Mucosa of stomach (tissue), 1 donor: ENCODE results near the gene MRM2.

ENCODE experiments used
- H3K27me3 ChIP-seq: one replicate; pipeline ENCODE4 v1.7.0; 2013; ENCODE audit warnings: mild to moderate bottlenecking, low read length; ENCODE audit not compliant: control insufficient read depth, insufficient read depth
- H3K36me3 ChIP-seq: one replicate; pipeline ENCODE4 v1.7.0; 2013; ENCODE audit warnings: low read length; ENCODE audit not compliant: control insufficient read depth, insufficient read depth
- H3K4me1 ChIP-seq: one replicate; pipeline ENCODE4 v1.7.0; 2013; ENCODE audit warnings: mild to moderate bottlenecking, low read length; ENCODE audit not compliant: control insufficient read depth, insufficient read depth
- H3K4me3 ChIP-seq: one replicate; pipeline ENCODE4 v1.7.0; 2013; ENCODE audit warnings: low read length
- H3K9ac ChIP-seq: one replicate; pipeline ENCODE4 v1.7.0; 2013; ENCODE audit warnings: mild to moderate bottlenecking, low read length, moderate library complexity
- H3K9me3 ChIP-seq: one replicate; pipeline ENCODE4 v1.7.0; 2013; ENCODE audit warnings: mild to moderate bottlenecking, low read length, moderate library complexity; ENCODE audit not compliant: control insufficient read depth
- donor health status: Pancreatic carcinoma.

The MRM2 gene

DNA sequence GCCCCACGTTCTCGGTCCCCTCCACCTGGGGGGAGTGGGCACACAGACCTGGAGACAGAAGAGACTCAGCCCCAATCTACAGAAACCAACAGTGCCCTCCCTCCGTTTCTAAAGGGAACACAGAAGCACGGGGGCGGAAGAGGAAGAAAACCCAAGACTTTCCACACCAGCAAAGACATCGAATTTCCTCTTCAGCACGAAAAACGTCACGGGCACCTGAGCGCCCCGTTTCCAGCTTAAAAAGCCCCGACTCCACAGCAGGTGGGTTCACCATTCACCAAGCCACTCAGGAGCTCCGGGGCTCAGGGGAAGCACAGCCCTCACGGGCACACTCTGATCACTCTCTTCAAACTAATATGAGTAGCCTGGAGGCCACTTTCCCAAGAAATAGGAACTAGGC lies 19.6 kb upstream of the MRM2 start:
- Histone ChIP-seq H3K9me3 (no peaks in the 10 kb centered on the region), H3K4me1 (no peaks in the 10 kb centered on the region), H3K9ac (no peak overlapping the region), H3K36me3 (no peaks in the 10 kb centered on the region), H3K4me3 (no peak overlapping the region), H3K27me3 (no peaks in the 10 kb centered on the region)

GRCh38 chr7:2260820-2261219 lies 18.8 kb upstream of the MRM2 start:
- H3K9ac ChIP-seq: no peak overlapping the region
- H3K36me3 ChIP-seq: no peaks in the 10 kb centered on the region
- H3K4me3 ChIP-seq: no peak overlapping the region
- no peaks in the 10 kb centered on the region for H3K9me3 ChIP-seq
- no peaks in the 10 kb centered on the region for H3K4me1 ChIP-seq
- H3K27me3 ChIP-seq: no peaks in the 10 kb centered on the region

GRCh38 chr7:2259480-2259879 lies 17.5 kb upstream of the MRM2 start:
- Histone ChIP-seq H3K4me1 (no peaks in the 10 kb centered on the region), H3K4me3 (no peak overlapping the region), H3K9me3 (no peaks in the 10 kb centered on the region), H3K36me3 (no peaks in the 10 kb centered on the region), H3K9ac (no peak overlapping the region), H3K27me3 (no peaks in the 10 kb centered on the region)

GRCh38 chr7:2258661-2259365 lies 16.8 kb upstream of the MRM2 start:
- Histone ChIP-seq H3K27me3 (no peaks in the 10 kb centered on the region), H3K4me3 (no peak overlapping the region), H3K9me3 (no peaks in the 10 kb centered on the region), H3K4me1 (no peaks in the 10 kb centered on the region), H3K9ac (no peak overlapping the region), H3K36me3 (no peaks in the 10 kb centered on the region)

DNA sequence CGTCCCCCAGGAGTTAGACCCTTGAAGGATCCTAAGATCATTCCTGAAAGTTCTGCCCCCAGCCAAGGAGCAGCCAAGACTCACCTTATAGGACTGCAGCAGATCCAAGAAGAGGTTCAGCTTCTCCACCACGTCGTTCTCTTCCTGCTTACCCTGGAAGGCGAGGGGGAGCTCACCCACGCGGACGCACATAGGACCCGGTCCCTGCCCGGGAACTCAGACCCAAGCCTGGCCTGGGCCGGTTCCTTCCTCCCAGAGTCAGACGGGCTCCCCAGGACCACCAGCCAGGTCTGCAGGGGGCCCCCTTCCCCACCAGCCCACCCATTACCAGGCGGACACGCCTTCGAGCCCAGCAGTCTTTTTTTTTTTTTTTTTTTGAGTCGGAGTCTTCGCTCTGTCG lies 15.6 kb upstream of the MRM2 start:
- H3K9me3 ChIP-seq: no peaks in the 10 kb centered on the region
- no peak overlapping the region for H3K4me3 ChIP-seq
- no peaks in the 10 kb centered on the region for H3K27me3 ChIP-seq
- H3K4me1 ChIP-seq: no peaks in the 10 kb centered on the region
- H3K9ac ChIP-seq: no peak overlapping the region
- no peaks in the 10 kb centered on the region for H3K36me3 ChIP-seq

DNA sequence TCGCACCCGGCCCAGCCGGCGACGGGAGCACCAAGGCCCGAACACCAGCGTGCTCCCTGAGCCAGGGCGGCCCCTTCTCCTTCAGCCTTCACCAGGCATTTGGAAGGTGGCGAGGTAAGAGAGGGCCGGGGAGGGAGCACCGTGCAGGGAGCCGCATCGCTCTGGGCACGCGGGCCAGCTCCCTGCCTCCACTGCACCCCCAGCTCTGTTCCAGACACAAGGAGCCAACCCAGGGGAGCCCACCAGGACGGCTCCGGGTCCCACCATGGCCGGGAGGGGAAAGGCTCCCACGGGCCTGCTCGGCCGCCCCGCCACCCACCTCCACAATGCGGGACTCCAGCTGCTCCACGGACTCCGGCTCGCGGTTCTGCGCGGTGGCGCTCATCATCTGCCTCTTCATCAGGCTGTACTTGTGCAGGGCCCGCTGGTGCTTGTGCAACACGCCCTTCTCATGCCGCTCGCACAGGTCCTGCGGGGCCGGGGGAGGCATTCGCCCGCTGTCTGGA lies 15.1 kb upstream of the MRM2 start:
- no peaks in the 10 kb centered on the region for H3K27me3 ChIP-seq
- no peaks in the 10 kb centered on the region for H3K4me1 ChIP-seq
- no peaks in the 10 kb centered on the region for H3K36me3 ChIP-seq
- no peak overlapping the region for H3K9ac ChIP-seq
- H3K9me3 ChIP-seq: no peaks in the 10 kb centered on the region
- H3K4me3 ChIP-seq: no peak overlapping the region

DNA sequence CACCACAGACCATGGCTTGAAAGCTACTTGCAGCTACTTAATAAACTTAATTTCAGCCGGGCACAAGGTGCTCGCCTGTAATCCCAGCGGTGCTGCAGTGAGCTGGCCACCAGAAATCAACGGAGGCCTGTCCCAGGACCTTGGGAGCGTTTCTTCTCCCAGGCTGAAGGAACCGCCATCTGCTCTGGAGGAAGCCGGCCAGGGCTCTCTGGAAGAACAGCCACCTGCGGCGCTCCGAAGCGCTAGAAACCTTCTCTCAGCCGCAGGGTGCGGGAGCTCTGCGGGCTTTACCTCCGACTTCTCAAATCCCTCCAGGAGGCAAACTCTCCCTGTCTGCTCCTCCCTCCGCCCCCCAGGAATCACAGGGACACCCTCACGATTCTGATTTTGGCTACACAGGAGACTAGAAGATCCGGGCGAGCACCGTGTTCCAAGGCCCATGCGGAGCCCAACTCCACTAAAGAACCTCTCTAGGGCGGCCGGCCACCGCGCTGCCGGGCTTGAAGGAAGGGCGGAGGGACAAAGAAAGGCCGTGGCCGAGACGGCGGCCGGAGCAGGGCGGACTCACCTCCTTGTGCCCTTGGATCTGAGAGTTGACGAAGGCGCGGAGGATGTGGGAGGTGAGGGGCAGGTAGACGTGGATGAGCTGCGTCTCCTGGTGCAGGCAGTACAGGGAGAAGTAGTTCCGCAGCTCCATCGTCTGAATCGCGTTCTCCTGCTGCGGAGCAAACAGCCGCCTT lies 14.5 kb upstream of the MRM2 start:
- Histone ChIP-seq H3K4me3 (no peak overlapping the region), H3K9me3 (no peaks in the 10 kb centered on the region), H3K9ac (no peak overlapping the region), H3K36me3 (no peaks in the 10 kb centered on the region), H3K27me3 (no peaks in the 10 kb centered on the region), H3K4me1 (no peaks in the 10 kb centered on the region)

GRCh38 chr7:2255145-2256139 lies 13.4 kb upstream of the MRM2 start:
- no peak overlapping the region for H3K9ac ChIP-seq
- H3K9me3 ChIP-seq: no peaks in the 10 kb centered on the region
- no peaks in the 10 kb centered on the region for H3K27me3 ChIP-seq
- H3K4me3 ChIP-seq: no peak overlapping the region
- H3K4me1 ChIP-seq: no peaks in the 10 kb centered on the region
- no peaks in the 10 kb centered on the region for H3K36me3 ChIP-seq

DNA sequence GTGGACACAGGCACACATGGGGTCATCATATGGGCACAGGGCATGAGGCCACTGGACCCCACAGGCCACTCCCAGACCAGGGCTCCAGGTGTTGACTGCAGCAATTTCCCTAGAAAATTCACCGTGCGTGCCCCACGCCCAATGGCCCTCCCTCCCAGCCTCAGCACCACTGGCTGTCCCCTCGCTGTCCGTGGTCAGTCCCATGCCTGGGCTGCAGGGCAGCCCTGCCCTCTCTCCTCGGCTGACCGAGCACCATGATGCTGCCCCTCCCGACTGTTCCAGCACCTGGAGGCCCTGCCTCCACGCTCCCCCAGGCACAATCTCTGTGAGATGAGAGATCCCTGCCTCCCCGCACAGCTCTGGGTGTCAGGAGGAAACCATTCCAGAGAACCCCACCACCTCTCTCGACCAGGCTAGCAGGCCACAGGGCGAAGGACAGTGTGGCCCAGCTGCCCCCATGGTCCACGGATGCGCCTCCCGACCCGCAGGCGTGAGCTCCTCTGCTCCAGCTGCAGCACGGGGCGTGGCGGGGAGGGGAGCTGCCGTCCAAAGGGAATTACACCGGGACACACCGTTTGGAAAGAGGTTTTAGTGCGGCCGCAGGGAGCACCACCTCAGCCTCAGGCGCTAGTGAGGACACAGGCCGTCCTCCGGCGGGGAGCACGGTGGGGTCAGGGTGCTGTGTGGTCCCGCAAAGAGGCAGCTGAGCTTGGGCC lies 12.6 kb upstream of the MRM2 start:
- H3K4me1 ChIP-seq: no peaks in the 10 kb centered on the region
- H3K36me3 ChIP-seq: no peaks in the 10 kb centered on the region
- no peaks in the 10 kb centered on the region for H3K27me3 ChIP-seq
- no peak overlapping the region for H3K9ac ChIP-seq
- H3K4me3 ChIP-seq: no peak overlapping the region
- no peaks in the 10 kb centered on the region for H3K9me3 ChIP-seq

DNA sequence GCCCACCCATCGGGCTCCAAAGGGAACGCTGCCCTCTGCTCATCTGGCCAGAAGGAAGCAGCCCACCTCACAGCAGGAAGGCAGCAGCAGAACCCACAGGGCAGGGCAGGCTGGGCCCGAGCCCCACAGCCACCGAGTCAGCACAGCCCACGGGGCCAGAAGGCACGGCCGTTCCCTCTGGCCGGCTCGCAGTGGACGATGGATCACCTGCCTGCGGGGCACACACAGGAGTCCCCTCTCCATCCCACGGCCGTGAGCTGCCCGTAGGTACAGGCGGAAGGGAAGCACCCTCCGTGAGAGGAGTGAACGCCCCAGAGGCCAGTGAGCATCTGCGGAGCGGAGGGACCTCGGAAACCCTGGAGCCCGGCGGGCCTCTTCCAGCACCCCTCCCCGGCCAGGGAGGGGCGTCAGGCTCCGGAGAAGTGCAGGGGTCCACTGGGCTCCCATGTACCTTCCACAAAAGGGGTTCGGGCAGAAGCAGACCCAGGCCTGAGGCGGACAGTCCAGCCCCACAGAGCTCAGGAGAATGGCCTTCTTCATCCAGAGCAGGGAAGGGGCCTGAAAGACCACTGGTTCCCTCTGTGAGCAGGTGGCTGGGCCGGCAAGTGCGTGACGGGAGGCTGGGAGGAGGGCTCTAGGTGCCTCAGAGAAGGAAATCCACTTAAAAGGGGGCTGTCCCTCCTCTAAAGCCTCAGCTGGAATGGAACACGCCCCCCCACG lies 11.7 kb upstream of the MRM2 start:
- Histone ChIP-seq H3K4me1 (no peaks in the 10 kb centered on the region), H3K4me3 (no peak overlapping the region), H3K27me3 (no peaks in the 10 kb centered on the region), H3K9me3 (no peaks in the 10 kb centered on the region), H3K36me3 (no peaks in the 10 kb centered on the region), H3K9ac (no peak overlapping the region)

DNA sequence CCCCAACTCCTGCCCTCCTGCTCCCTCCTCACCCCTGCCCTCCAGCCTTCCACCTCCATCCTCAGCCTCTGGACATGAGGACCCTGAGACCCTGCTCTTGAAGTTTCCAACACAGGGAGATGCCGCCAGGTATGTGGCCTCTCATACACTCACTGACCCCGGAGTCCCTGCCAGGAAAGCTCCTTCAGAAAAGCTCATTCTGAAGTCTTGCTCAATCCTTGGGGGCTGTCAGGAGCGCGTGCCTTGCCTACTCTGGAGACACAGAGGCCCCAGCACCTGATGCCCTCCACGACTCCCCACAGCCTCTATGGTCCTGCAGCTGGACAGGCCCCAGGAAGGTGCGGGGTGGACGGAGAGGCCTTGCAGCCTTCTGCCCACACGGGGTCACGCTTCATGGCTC lies 11.0 kb upstream of the MRM2 start:
- no peaks in the 10 kb centered on the region for H3K4me1 ChIP-seq
- no peak overlapping the region for H3K9ac ChIP-seq
- H3K9me3 ChIP-seq: no peaks in the 10 kb centered on the region
- no peaks in the 10 kb centered on the region for H3K27me3 ChIP-seq
- H3K4me3 ChIP-seq: no peak overlapping the region
- H3K36me3 ChIP-seq: no peaks in the 10 kb centered on the region
